CD4-positive, alpha-beta T cell (primary cell): ENCODE measurements around the gene GLB1L3. TPM values are rescaled to one million over a fixed set of nuclear protein-coding genes. Genes with fewer than 3 reads are reported as not detected.

ENCODE experiments used
- ATAC-seq: fragments of 200-7000 bp; cut with Tn5 transposase; one replicate; pipeline ENCODE4 v1.10.0; 2022; ENCODE audit warnings: mild to moderate bottlenecking; ENCODE audit not compliant: poor library complexity
- CTCF ChIA-PET: fragments of 350-600 bp; sonication (Branson Sonifier 250); formaldehyde crosslinking; loops from one replicate; lab custom pipeline; 2021; ENCODE audit warnings: antibody characterized with exemption, inconsistent platforms; lab: Charles Lee
- POLR2A ChIA-PET: fragments of 350-600 bp; sonication (Branson Sonifier 250); formaldehyde crosslinking; loops from one replicate; lab custom pipeline; 2021; ENCODE audit warnings: antibody characterized with exemption, inconsistent platforms; lab: Charles Lee
- DNase-seq, 14 experiments: peaks; one replicate each; pipeline ENCODE4 v3.0.0-alpha.2; 2013 to 2020; ENCODE audit warnings: mixed read lengths in 2 of 14
- H3K27ac ChIP-seq, 2 donors: one replicate each; pipeline versions ENCODE4 v1.5.1 to v1.7.0; 2013; ENCODE audit warnings: low read length in 2 of 2, low read depth in 1 of 2, mild to moderate bottlenecking in 1 of 2
- H3K27me3 ChIP-seq, 2 experiments: 1 replicate in 1 of 2; 2 replicates in 1 of 2; pipeline versions ENCODE4 v1.6.1 to v1.7.0; 2013; ENCODE audit warnings: low read length in 2 of 2, control low read depth in 1 of 2, mild to moderate bottlenecking in 1 of 2, moderate library complexity in 1 of 2; ENCODE audit not compliant: insufficient read depth in 2 of 2, control insufficient read depth in 1 of 2
- H3K36me3 ChIP-seq: one replicate; pipeline ENCODE4 v1.6.1; 2013; ENCODE audit warnings: low read length, control low read depth; ENCODE audit not compliant: insufficient read depth
- H3K4me1 ChIP-seq: one replicate; pipeline ENCODE4 v1.6.1; 2013; ENCODE audit warnings: low read length, control low read depth; ENCODE audit not compliant: insufficient read depth
- H3K4me3 ChIP-seq: one replicate; pipeline ENCODE4 v1.5.1; 2013; ENCODE audit warnings: mild to moderate bottlenecking, low read length, moderate library complexity
- H3K9me3 ChIP-seq, 2 experiments: 1 replicate in 1 of 2; 2 replicates in 1 of 2; pipeline versions ENCODE4 v1.6.1 to v1.7.0; 2013; ENCODE audit warnings: low read length in 2 of 2, mild to moderate bottlenecking in 2 of 2, control low read depth in 1 of 2, moderate library complexity in 1 of 2; ENCODE audit not compliant: control insufficient read depth in 1 of 2, insufficient read depth in 1 of 2
- H3K27ac Mint-ChIP-seq: one replicate; pipeline ENCODE4 v1.8.0; 2020; ENCODE audit warnings: mixed read lengths
- H3K27me3 Mint-ChIP-seq: one replicate; pipeline ENCODE4 v1.8.0; 2021; ENCODE audit warnings: mixed read lengths
- H3K36me3 Mint-ChIP-seq: one replicate; pipeline ENCODE4 v1.8.0; 2021; ENCODE audit warnings: low read depth, mixed read lengths
- H3K4me1 Mint-ChIP-seq: one replicate; pipeline ENCODE4 v1.8.0; 2021; ENCODE audit warnings: low read depth, mixed read lengths
- H3K4me3 Mint-ChIP-seq: one replicate; pipeline ENCODE4 v1.8.0; 2020; ENCODE audit warnings: mild to moderate bottlenecking, mixed read lengths
- H3K9me3 Mint-ChIP-seq: one replicate; pipeline ENCODE4 v1.8.0; 2020; ENCODE audit warnings: mixed read lengths
- intact Hi-C, 2 experiments: fragments of 100-400 bp; cut with DNase I in 1 of 2; cut with micrococcal nuclease in 1 of 2; formaldehyde crosslinking; loops; one replicate each; pipeline versions ENCODE4 v1.15.1 to v1.9.0; 2023 to 2025; cut with DNase I, micrococcal nuclease
- total RNA-seq, 174 experiments: library from RNA in 2 of 174; stranded (reverse) in 2 of 174; gene quantifications; one replicate each; pipeline ENCODE4 v1.2.3 and lab custom pipeline; 2021 to 2026
- TF ChIP-seq, protein P1 (sequence below): fragments of 200-600 bp; IDR thresholded peaks from one replicate; pipeline ENCODE4 v1.8.0; 2022; ENCODE audit warnings: antibody characterized with exemption, mild to moderate bottlenecking

The GLB1L3 gene
- total RNA-seq, 2 experiments from 2014 or later: 1.3 to 1.5 TPM

DNA sequence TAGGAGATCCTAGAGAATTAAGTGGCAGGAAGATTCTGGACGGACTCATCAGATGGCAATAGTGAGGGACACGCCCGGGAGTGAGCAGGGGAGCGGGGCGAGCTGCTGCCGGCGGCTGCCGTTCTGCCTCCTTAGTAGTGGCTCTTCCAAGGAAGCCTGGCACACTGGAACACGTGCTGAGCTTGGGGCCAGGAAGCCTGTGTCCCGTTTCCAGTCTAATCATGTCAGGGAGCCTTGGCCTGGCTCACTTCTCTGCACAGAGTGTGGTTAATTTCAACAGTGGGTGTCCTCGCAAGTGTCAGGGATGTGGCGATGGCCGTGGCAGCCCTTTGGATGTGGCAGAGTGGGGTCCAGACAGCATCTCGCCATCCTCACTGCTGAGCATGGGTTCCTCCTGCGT, 16.5 kb downstream of the GLB1L3 start:
- DNase-seq: no peak
- POLR2A ChIA-PET: no interaction called here
- no peak overlapping the region for H3K4me3 Mint-ChIP-seq
- no peaks in the 10 kb centered on the region for H3K4me1 Mint-ChIP-seq
- TF ChIP-seq, protein P1, sequence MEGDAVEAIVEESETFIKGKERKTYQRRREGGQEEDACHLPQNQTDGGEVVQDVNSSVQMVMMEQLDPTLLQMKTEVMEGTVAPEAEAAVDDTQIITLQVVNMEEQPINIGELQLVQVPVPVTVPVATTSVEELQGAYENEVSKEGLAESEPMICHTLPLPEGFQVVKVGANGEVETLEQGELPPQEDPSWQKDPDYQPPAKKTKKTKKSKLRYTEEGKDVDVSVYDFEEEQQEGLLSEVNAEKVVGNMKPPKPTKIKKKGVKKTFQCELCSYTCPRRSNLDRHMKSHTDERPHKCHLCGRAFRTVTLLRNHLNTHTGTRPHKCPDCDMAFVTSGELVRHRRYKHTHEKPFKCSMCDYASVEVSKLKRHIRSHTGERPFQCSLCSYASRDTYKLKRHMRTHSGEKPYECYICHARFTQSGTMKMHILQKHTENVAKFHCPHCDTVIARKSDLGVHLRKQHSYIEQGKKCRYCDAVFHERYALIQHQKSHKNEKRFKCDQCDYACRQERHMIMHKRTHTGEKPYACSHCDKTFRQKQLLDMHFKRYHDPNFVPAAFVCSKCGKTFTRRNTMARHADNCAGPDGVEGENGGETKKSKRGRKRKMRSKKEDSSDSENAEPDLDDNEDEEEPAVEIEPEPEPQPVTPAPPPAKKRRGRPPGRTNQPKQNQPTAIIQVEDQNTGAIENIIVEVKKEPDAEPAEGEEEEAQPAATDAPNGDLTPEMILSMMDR: no peak
- Histone ChIP-seq H3K9me3 (no peaks in the 10 kb centered on the region), H3K36me3 (no peaks in the 10 kb centered on the region), H3K4me1 (no peaks in the 10 kb centered on the region), H3K4me3 (no peak overlapping the region), H3K27ac (no peak overlapping the region), H3K27me3 (no peaks in the 10 kb centered on the region)
- no peak for ATAC-seq
- CTCF ChIA-PET: no interaction called here
- H3K9me3 Mint-ChIP-seq: no peaks in the 10 kb centered on the region
- H3K27me3 Mint-ChIP-seq: no peaks in the 10 kb centered on the region
- no peaks in the 10 kb centered on the region for H3K36me3 Mint-ChIP-seq
- no peak overlapping the region for H3K27ac Mint-ChIP-seq
- intact Hi-C loops: no loop called here

DNA sequence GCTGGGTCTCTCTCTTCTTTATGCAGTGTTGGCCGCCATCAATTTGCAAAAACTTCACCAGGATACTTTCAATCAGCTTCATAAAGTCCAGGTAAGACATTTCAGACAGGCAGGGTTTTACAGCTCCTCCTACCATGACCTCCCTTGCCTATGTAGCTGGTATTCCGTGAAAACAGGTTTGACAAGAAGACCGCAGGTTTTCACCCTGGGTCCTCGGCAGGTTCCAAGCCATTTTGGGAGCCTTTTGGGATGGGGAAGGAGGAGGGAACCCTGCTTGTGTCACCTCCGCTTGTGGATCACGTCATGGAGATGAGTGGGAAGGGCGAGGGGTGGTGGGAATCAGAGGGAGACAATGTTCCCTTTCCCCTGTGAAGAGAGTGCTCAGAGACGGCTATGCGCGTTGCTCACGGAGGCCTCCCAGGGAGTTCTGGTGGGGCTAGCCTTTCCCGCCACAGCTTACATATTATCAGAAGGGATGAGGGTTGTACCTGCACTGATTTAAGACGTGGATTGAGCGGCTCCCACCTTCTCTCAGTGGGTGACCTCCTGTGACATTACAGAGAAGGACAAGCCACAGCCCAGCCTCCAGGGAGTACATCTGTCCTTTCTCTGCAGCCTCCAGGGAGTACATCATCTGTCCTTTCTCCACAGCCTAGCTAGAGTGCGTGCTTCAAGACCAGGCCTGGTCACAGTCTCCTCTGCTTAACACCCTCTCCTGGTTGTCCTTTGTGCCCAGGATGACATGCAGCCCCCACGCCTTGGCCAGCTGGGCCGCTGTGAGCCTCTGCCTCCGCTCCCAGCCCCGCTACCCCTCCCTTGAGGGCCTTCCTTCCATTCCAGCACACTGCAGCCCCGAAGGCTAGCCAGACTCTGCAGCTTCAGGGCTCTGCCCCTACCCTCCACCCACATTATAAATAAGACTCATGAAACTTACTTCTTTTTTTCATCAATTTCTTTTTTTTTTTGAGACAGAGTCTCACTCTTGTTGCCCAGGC, 17.2 kb downstream of the GLB1L3 start:
- Mint-ChIP-seq H3K36me3 (no peaks in the 10 kb centered on the region), H3K27ac (no peak overlapping the region), H3K4me1 (no peaks in the 10 kb centered on the region), H3K27me3 (no peaks in the 10 kb centered on the region), H3K4me3 (no peak overlapping the region), H3K9me3 (no peaks in the 10 kb centered on the region)
- TF ChIP-seq, protein P1: no peak
- H3K9me3 ChIP-seq: no peaks in the 10 kb centered on the region
- no peaks in the 10 kb centered on the region for H3K36me3 ChIP-seq
- ChIA-PET POLR2A (no interaction called here), CTCF (no interaction called here)
- H3K4me1 ChIP-seq: no peaks in the 10 kb centered on the region
- H3K27ac ChIP-seq: no peak overlapping the region
- ATAC-seq: no peak
- intact Hi-C loops: no loop called here
- H3K4me3 ChIP-seq: no peak overlapping the region
- H3K27me3 ChIP-seq: no peaks in the 10 kb centered on the region
- DNase-seq: no peak

DNA sequence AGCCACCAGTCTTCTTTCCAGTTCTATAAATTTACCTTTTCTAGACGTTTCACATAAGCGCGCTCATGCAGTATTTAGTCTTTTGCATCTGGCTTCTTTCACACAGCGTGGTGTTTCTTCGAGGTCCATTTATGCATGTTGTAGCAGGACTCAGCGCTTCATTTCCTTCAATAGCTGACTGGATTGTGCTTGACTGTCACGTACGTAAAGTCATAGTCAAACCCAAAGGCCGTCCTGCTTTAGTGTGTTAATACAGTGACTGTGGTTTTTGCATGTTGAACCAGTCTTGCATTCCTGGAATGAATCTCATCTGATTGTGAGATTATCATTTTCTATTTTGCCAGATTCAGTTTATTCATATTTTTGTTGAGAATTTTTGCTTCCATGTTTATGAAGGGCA, 18.5 kb downstream of the GLB1L3 start:
- H3K27me3 Mint-ChIP-seq: no peaks in the 10 kb centered on the region

More for the DNA sequence above, 18.5 kb downstream of the GLB1L3 start:
- no peak for DNase-seq
- H3K27ac Mint-ChIP-seq: no peak overlapping the region
- no peak overlapping the region for H3K4me3 Mint-ChIP-seq
- H3K36me3 ChIP-seq: no peaks in the 10 kb centered on the region
- H3K4me3 ChIP-seq: no peak overlapping the region
- CTCF ChIA-PET: no interaction called here
- intact Hi-C loops: no loop called here
- no peaks in the 10 kb centered on the region for H3K27me3 ChIP-seq
- no peak overlapping the region for H3K27ac ChIP-seq
- H3K4me1 Mint-ChIP-seq: no peaks in the 10 kb centered on the region
- no peaks in the 10 kb centered on the region for H3K9me3 Mint-ChIP-seq
- ATAC-seq: no peak
- POLR2A ChIA-PET: no interaction called here
- H3K36me3 Mint-ChIP-seq: no peaks in the 10 kb centered on the region
- TF ChIP-seq, protein P1: no peak
- H3K9me3 ChIP-seq: no peaks in the 10 kb centered on the region
- no peaks in the 10 kb centered on the region for H3K4me1 ChIP-seq
